Fibroblast of mammary gland (primary cell): ENCODE results near the gene SPIRE2.
A peak's percentile ranks its signal among the peaks of the same experiment; 100 is the strongest.

ENCODE experiments used
- DNase-seq: peaks from one replicate; pipeline ENCODE4 v3.0.0-alpha.2; 2010; ENCODE audit warnings: low read depth
- H3K4me3 ChIP-seq: 2 replicates; pipeline ENCODE4 v1.5.1; 2011; ENCODE audit warnings: low read depth, mild to moderate bottlenecking, low read length, moderate library complexity; ENCODE audit not compliant: control insufficient read depth
- CTCF ChIP-seq: conservative IDR thresholded peaks from 2 replicates; pipeline ENCODE4 v1.5.1; 2011; ENCODE audit warnings: low read depth, low read length, inconsistent platforms; ENCODE audit not compliant: control insufficient read depth, insufficient read depth

Gene SPIRE2

GRCh38 chr16:89858973-89859614, 30.8 kb downstream of the SPIRE2 start:
- DNase-seq = no peak
- no peak for TF ChIP-seq CTCF
- H3K4me3 ChIP-seq = no peak overlapping the region

GRCh38 chr16:89859615-89860007, 31.3 kb downstream of the SPIRE2 start:
- no peak for TF ChIP-seq CTCF
- no peak for DNase-seq
- H3K4me3 ChIP-seq = no peak overlapping the region

GRCh38 chr16:89860747-89861304, 32.6 kb downstream of the SPIRE2 start:
- no peak overlapping the region for H3K4me3 ChIP-seq
- peak; percentile 28 for DNase-seq
- TF ChIP-seq CTCF = peak; percentile 73

- TF ChIP-seq CTCF = no peak
- H3K4me3 ChIP-seq = no peak overlapping the region
- DNase-seq = no peak
These were observed 33.4 kb downstream of the SPIRE2 start for GRCh38 chr16:89861648-89862047.

- H3K4me3 ChIP-seq = no peak overlapping the region
- DNase-seq = no peak
- no peak for TF ChIP-seq CTCF
These were observed 34.5 kb downstream of the SPIRE2 start for GRCh38 chr16:89862732-89863131.

- no peak for TF ChIP-seq CTCF
- DNase-seq = peak; percentile 25
- H3K4me3 ChIP-seq = no peak overlapping the region
These were observed 35.7 kb downstream of the SPIRE2 start for GRCh38 chr16:89863741-89864526.
